Measurements from ENCODE around the gene SCAMP5. TPM values are rescaled to one million over a fixed set of nuclear protein-coding genes. Genes with fewer than 3 reads are reported as not detected.

SCAMP5 gene
- total RNA-seq, 3 donors from 2014 or later (not counting 1 experiment from before 2014, with no cell fraction given), result 0.09 to 2.7 (median 0.54) TPM

DNA sequence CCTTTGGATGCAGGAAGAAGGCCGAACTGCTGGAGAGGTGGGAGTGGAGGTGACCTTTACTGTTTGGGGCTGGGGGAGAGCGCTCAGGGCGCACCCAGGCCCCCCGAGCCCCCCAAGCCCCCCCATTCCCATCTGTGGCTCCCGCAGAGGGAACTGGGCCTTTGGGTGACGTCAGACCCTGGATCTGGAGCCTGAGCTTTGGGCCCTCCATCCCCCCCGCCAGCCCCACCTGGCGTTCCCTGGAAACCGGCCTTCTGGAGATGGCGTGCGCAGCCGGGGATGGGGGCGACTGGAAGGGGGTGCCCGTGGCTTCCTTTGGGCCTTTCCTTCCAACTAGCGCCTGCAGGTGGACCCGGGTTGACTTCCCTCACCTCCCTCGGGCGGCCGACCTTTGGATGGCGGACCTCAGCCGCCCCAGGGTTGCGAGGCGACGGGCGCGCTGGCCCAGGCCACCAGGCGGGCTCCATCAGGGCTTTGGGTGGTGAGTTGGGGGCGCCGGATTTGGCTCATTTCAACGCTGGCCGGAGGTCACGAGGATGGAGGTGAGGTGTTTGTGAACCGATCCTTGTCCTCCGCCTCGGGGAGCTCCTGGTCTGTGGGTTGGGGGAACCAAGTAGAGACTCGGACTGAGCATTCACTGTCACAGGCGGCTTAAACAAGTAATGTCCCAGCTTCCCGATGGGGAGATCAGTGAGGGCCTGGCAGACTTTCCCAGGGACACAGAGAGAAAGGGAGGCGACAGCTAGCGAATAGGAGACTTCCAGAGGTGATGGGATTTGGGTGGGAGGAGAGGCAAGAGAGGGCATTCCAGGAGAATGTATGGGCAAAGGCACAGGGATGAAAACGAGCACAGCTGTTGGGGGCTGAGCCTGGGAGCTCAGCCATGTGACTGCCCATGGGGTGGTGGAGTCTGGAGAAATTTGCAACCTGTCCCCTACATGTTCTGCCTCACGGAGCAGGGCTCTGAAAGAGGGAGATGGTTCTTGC is 709 bp downstream of the SCAMP5 start:
- Mint-ChIP-seq H3K27me3 (ENCODE audit: low read depth in 2 of 2) (peaks cover 21 to 32% of the 10 kb centered on the region in 2 donors), H3K36me3 (no peaks in the 10 kb centered on the region), H3K27ac (no peak overlapping the region), H3K4me1 (peaks cover 5 to 18% of the 10 kb centered on the region in 2 donors), H3K9me3 (no peaks in the 10 kb centered on the region), H3K4me3 (peak overlapping the region; percentile 86)
- H3K4me1 ChIP-seq (ENCODE audit: control insufficient read depth, insufficient read depth, low read length), result peaks cover 15% of the 10 kb centered on the region
- H3K36me3 ChIP-seq (ENCODE audit: control insufficient read depth, insufficient read depth, low read length), result no peaks in the 10 kb centered on the region
- no peak for TF ChIP-seq CTCF (IDR thresholded peaks at IDR 0.05)
- no peak for ATAC-seq
- peak overlapping the region; percentile 53 for H3K4me3 ChIP-seq (ENCODE audit: low read length)
- no peak for DNase-seq
- H3K27me3 ChIP-seq (ENCODE audit: control insufficient read depth, insufficient read depth, low read length), result peaks cover 20% of the 10 kb centered on the region
- no peak overlapping the region for H3K27ac ChIP-seq (ENCODE audit: low read length)
- H3K9me3 ChIP-seq (ENCODE audit: control insufficient read depth, insufficient read depth, low read length), result no peaks in the 10 kb centered on the region
- intact Hi-C loops (cut with micrococcal nuclease), result no loop called here
- 28% methylated on average over 37 of the region's 42 CpGs for WGBS (ENCODE audit: insufficient coverage)

DNA sequence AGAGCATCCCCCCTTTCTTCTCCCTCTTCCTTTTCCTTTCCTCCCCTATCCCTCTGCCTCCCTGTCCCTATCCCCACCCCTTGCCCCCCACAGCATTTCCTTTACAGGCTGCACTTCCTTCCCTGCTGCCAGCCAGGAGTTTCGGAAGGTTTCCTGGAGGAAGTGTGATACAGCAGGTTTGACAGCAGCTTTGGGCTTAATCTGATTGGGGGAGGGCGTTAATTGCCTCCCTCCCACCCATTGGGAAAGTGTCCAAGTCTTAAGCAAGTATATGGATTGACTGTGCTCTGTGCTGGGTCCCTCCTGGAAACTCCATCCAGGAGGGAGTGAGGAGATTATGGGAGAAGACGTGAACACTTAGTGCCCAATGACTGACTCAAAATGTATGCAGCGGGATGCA is 1.8 kb downstream of the SCAMP5 start:
- Histone ChIP-seq H3K9me3 (ENCODE audit: control insufficient read depth, insufficient read depth, low read length) (no peaks in the 10 kb centered on the region), H3K36me3 (ENCODE audit: control insufficient read depth, insufficient read depth, low read length) (no peaks in the 10 kb centered on the region), H3K27ac (ENCODE audit: low read length) (no peak overlapping the region), H3K27me3 (ENCODE audit: control insufficient read depth, insufficient read depth, low read length) (peaks cover 20% of the 10 kb centered on the region), H3K4me1 (ENCODE audit: control insufficient read depth, insufficient read depth, low read length) (peaks cover 15% of the 10 kb centered on the region), H3K4me3 (ENCODE audit: low read length) (no peak overlapping the region)
- Mint-ChIP-seq H3K36me3 (no peaks in the 10 kb centered on the region), H3K9me3 (no peaks in the 10 kb centered on the region), H3K4me1 (peaks cover 5 to 18% of the 10 kb centered on the region in 2 donors), H3K27ac (no peak overlapping the region), H3K27me3 (ENCODE audit: low read depth in 2 of 2) (peaks cover 21 to 32% of the 10 kb centered on the region in 2 donors), H3K4me3 (no peak overlapping the region)
- intact Hi-C loops (cut with micrococcal nuclease), result no loop called here
- DNase-seq (no peak), ATAC-seq (no peak)
- WGBS (ENCODE audit: insufficient coverage), result 93% methylated on average over 2 of the region's 4 CpGs
- TF ChIP-seq CTCF (IDR thresholded peaks at IDR 0.05), result no peak

DNA sequence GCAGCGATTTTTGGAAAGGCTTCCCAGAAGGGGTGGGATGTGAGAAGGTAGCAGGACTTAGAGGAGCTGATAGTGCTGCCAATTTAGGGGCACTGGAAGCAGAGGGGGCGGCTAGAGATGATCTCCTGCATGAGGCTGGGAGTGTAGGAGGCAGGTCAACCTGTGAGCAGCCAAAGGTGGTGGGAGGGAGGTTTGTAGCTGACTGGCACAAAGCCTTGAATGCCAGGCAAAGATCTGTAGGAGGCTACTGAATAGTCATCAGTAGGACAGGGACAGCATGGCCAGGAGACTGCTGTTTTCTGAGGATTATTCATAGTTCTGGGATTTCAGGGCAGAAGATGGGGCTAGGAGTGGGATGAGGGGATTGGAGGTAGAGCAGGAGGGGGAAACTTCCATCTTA is 2.2 kb downstream of the SCAMP5 start:
- Histone ChIP-seq H3K9me3 (ENCODE audit: control insufficient read depth, insufficient read depth, low read length) (no peaks in the 10 kb centered on the region), H3K4me3 (ENCODE audit: low read length) (no peak overlapping the region), H3K27ac (ENCODE audit: low read length) (no peak overlapping the region), H3K36me3 (ENCODE audit: control insufficient read depth, insufficient read depth, low read length) (no peaks in the 10 kb centered on the region), H3K27me3 (ENCODE audit: control insufficient read depth, insufficient read depth, low read length) (peaks cover 20% of the 10 kb centered on the region), H3K4me1 (ENCODE audit: control insufficient read depth, insufficient read depth, low read length) (peaks cover 15% of the 10 kb centered on the region)
- ATAC-seq (no peak), DNase-seq (no peak)
- no peaks in the 10 kb centered on the region for H3K36me3 Mint-ChIP-seq
- H3K9me3 Mint-ChIP-seq, result no peaks in the 10 kb centered on the region
- peak overlapping the region; percentile 22 for H3K4me3 Mint-ChIP-seq
- WGBS (ENCODE audit: insufficient coverage), result 78% methylated on average over 2 of the region's 2 CpGs
- H3K4me1 Mint-ChIP-seq, result peaks cover 5 to 18% of the 10 kb centered on the region in 2 donors
- no peak overlapping the region for H3K27ac Mint-ChIP-seq
- peaks cover 23 to 35% of the 10 kb centered on the region in 2 donors for H3K27me3 Mint-ChIP-seq (ENCODE audit: low read depth in 2 of 2)
- intact Hi-C loops (cut with micrococcal nuclease), result no loop called here
- TF ChIP-seq CTCF (IDR thresholded peaks at IDR 0.05), result no peak
